ENCODE results near the gene FARP2.
"Not testable (repeated sequence)": the region's sequence is repeated elsewhere in the genome, so short reads cannot be mapped to it uniquely, and the experiment has no call there.

Gene FARP2

DNA sequence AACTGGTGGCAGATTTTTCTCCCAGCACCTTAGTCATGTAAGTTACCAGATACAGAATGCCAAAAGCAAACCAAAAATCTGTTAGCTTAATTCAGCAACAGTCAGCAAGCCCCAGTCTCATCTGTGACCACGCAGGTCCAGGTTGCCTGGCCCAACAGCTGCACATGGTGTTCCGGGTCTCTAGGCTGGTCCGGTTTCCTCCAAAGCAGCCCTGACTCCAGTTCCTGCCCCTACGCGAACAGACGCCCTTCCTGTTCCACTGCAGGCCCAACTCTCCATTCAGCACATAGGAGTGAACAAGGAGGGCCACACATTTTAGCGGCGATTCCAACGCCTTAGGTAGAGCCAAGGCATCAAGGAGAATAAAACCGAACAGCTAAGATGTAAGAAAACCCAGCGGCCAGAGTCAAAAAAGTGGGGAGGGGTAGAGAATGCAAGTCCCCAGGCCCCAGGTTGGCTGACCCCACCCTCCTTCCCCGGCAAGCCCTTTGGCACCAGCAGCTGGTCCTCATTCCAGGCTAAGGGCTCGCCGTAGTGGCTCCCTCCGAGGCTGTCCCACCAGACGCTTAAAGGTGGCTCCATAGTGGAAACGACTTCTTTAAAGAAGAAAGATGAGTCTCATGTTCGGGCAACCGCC, 150.8 kb downstream of the FARP2 start:
- DNase-seq = no peak

GRCh38 chr2:241507430-241508239, 151.6 kb downstream of the FARP2 start:
- peak; percentile 33 for DNase-seq

GRCh38 chr2:241508240-241509154, 152.4 kb downstream of the FARP2 start, which contains the start of gene STK25:
Gene STK25 (minus strand): TSS chr2:241508584. CDS start chr2:241508035, 549 bp downstream.
- DNase-seq = peak; percentile 98

- no peak for DNase-seq
These were observed 153.2 kb downstream of the FARP2 start for GRCh38 chr2:241509155-241509784.

DNA sequence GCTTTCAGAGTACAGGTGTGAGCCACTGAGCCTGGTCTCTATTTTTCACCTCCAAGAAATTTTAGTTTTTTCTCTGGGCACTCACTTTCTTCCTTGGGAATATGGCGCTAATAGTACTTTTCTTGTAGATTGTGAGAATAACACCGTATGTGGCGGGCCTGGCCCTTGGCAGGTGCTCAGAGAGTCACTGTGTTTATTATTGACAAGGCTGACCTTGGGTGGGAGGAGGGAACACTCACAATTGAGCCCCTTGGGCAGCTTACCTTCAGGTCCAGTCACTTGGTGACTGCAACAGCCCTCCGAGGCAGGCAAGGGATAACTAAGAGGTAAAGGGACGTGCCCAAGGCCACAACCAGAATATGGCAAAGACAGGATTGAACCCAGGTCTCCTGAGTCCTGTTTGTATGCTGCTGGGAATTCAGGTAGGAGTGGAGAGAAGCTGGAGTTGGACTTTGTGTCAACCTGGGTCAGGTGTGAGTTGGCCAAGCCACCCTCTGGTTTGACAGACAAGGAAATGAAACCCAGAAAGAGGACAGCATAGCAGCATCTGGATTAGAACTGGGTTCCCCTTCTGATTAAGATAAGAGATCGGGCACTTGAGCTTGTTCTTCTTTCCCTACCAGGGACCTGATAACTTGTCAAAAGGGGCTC, 155.1 kb downstream of the FARP2 start:
- no peak for DNase-seq

- no peak for DNase-seq
These were observed 158.5 kb downstream of the FARP2 start for GRCh38 chr2:241514553-241514952.

DNA sequence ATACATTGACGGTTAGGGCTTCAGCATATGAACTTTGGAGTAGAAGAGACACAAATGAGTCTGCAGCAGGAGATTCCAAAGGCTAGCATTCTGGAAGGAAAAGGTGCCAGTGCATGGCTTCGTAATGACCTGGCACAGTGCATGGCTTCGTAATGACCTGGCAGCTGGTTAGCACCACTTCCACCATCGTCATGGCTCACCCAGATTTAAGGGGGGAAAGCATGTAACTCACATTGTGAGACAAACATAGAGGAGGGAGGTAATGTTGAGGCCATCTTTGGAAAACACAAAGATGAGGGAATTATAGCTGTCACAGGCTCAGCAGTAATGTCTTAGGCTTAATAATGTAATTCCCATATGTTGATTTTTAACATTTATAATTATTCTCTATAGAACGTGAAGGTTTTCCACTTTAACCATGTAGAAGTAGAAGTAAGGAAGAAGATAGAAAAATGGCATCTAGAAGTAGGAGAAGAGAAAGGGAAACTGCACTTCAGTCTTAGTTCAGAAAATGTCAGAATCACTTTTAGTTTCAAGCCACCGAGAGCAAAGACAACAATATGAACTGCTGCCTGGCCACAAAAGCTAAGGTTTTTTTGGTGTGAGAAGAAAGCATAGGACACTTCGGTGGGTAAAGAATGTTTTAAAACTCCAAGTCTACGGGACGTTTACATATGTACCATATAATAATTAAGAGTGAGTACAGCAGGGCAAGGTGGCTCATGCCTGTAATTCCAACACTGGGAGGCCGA, 159.1 kb downstream of the FARP2 start:
- no peak for DNase-seq

DNA sequence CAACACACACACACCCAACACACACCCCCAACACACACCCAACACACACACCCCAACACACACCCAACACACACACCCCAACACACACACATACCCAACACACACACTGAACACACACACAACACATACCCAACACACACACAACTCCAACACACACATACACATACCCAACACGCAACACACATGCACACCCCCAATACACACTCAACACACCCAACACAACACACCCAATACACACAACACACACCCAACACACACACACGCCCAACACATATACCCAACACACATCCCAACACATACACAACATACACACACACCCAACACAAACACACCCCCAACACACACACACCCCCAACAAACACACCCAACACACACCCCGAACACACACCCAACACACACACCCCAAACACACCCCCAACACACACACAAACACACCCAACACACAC, 160.5 kb downstream of the FARP2 start:
- DNase-seq = no peak

GRCh38 chr2:241517297-241517696, 161.2 kb downstream of the FARP2 start:
- no peak for DNase-seq

DNA sequence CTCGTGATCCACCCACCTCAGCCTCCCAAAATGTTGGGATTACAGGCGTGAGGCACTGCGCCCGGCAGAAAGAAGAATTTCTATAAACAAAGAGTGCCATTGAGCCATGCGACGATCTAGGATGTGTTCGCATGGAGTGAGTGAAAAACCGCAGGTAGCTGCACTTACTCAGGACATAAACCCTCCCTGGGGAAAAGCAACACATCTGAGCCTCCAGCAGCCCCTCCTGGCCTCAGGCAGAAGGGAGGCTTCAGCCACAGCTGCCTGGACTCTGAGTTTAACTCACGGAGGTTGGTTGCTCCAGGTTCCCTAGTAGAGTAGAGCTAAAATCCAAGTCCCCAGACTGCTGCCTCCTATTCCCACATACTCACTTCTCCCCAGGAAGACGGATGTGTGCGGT, 163.6 kb downstream of the FARP2 start:
- DNase-seq = no peak

GRCh38 chr2:241522477-241522876, 166.4 kb downstream of the FARP2 start:
- no peak for DNase-seq

DNA sequence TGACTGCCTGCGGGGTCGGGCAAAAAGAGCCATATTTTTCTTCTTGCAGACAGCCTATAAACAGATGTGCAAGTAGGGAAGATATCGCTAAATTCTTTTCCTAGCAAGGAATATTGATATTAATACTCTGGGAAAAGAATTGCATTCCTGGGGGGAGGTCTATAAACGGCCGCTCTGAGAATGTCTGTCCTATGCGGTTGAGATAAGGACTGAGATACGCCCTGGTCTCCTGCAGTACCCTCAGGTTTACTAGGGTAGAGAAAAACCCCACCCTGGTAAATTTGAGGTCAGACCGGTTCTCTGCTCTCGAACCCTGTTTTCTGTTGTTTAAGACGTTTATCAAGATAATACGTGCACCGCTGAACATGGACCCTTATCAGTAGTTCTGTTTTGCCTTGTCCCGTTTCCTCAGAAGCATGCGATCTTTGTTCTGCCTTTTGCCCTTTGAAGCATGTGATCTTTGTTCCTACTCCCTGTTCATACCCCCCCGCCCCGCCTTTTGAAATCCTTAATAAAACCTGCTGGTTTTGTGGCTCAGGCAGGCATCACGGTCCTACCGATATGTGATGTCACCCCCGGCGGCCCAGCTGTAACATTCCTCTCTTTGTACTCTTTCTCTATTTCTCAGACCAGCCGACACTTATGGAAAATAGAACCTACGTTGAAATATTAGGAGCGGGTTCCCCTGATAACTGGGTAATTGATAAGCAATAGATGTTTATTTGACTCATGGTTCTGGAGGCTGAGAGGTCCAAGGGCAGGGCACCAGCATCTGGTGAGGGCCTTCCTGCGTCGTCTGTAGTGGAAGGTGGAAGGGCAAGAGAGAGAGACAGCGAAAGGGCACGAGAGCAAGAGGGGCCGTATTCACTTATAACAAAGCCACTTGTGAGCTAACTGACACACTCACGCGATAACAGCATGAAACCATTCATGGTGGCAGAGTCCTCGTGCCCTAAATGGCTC, 170.0 kb downstream of the FARP2 start:
- DNase-seq = not testable (repeated sequence)

GRCh38 chr2:241530571-241530970, 174.5 kb downstream of the FARP2 start:
- DNase-seq = no peak

GRCh38 chr2:241531161-241531722, 175.2 kb downstream of the FARP2 start:
- no peak for DNase-seq

- DNase-seq = no peak
These were observed 176.1 kb downstream of the FARP2 start for GRCh38 chr2:241532168-241532567.

DNA sequence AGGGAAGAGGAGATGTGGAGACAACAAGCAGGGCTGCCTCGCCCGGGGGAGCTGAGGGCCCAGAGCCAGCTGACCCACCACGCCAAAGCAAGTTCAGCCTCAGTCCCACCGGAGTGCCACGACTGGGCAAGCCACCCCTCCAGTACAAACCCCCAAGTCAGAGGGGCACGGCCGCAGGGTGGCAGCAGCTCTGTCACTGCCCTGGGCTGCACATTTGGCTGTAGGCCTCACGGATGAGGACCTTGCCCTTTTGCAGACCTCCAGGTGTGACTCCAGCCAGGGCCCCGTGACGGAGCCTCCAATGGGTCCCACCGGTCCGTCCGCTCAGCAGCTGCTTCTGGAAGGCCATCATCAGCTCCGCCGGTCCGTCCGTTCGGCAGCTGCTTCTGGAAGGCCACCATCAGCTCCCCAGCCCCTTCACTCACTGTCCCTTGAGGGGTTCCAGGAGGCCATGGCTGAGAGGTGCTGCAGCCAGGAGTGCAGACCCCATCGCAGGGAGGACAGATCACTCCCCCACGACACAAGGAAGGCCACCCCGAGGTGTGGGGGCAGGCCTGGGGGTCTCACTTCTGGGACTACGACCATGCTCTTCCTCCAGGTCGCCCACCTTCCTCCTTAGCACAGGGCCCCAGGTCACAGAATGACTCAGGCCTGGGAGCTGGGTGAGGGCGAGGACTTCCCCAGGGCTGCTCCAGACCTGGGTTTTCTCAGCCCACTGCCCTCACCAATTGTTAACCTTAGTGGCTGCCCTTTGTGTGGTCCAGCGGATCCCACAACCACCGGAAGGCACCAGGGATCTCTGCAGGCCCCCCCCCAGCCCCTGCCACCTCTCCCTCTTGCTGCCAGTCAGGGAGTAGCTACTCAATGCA, 176.9 kb downstream of the FARP2 start:
- DNase-seq = no peak

GRCh38 chr2:241534293-241534692, 178.2 kb downstream of the FARP2 start:
- no peak for DNase-seq

GRCh38 chr2:241534701-241535375, 178.8 kb downstream of the FARP2 start:
- DNase-seq = no peak
